IMR-90 (cell line): ENCODE measurements around the gene GAREM1.

Source experiments
- CHD1 ChIP-seq: IDR thresholded peaks from 2 replicates; pipeline ENCODE4 v1.6.1; 2012; ENCODE audit warnings: low read depth, low read length, improper control_type of control experiment
- FOS ChIP-seq: fragments of 150-350 bp; IDR thresholded peaks from 2 replicates; pipeline ENCODE4 v1.6.1; 2016; ENCODE audit warnings: low read depth, low read length
- MAZ ChIP-seq: IDR thresholded peaks from 2 replicates; pipeline ENCODE4 v1.6.1; 2012; ENCODE audit warnings: low read depth, mild to moderate bottlenecking, low read length, improper control_type of control experiment, moderate library complexity, borderline replicate concordance
- MXI1 ChIP-seq: IDR thresholded peaks from 2 replicates; pipeline ENCODE4 v1.6.1; 2012; ENCODE audit warnings: low read depth, mild to moderate bottlenecking, low read length, moderate library complexity, borderline replicate concordance
- RAD21 ChIP-seq: IDR thresholded peaks from 2 replicates; pipeline ENCODE4 v1.6.1; 2012; ENCODE audit warnings: low read length, improper control_type of control experiment
- TF ChIP-seq, protein P1 (sequence below): fragments of 150-350 bp; IDR thresholded peaks from 2 replicates; pipeline ENCODE4 v1.6.1; 2017; ENCODE audit warnings: mild to moderate bottlenecking, antibody characterized with exemption, low read length, low read depth
- TF ChIP-seq, protein P2 (sequence below): conservative IDR thresholded peaks from 2 replicates; pipeline ENCODE4 v1.5.1; 2012; ENCODE audit warnings: mild to moderate bottlenecking, low read depth, low read length, improper control_type of control experiment
- TF ChIP-seq, protein P3 (sequence below): fragments of 150-350 bp; IDR thresholded peaks from 2 replicates; pipeline ENCODE4 v1.6.1; 2016; ENCODE audit warnings: low read depth, mild to moderate bottlenecking, low read length, moderate library complexity, borderline replicate concordance

DNA sequence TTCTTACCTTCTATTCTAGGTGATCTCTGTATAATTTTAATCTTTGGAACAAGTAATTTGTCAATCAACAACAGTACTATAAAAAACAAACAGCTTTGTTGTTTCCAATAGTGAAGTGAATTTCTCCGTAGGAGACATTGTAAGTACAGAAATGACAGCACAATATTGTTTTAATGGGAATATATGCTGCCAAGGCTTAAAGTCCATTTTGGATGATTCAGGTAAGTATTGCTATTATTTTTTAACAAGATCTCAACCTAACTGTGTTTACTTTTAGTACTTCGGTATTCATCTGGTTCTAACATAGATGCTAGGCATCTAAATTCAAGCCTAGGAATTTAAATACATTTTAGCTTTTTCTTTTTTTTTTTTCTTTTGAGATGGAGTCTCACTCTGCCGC lies 175.1 kb downstream of the GAREM1 start:
- TF ChIP-seq, protein P1, sequence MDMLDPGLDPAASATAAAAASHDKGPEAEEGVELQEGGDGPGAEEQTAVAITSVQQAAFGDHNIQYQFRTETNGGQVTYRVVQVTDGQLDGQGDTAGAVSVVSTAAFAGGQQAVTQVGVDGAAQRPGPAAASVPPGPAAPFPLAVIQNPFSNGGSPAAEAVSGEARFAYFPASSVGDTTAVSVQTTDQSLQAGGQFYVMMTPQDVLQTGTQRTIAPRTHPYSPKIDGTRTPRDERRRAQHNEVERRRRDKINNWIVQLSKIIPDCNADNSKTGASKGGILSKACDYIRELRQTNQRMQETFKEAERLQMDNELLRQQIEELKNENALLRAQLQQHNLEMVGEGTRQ: no peak
- TF ChIP-seq RAD21 (no peak), MXI1 (no peak), CHD1 (no peak), MAZ (no peak), FOS (no peak)
- TF ChIP-seq, protein P2, sequence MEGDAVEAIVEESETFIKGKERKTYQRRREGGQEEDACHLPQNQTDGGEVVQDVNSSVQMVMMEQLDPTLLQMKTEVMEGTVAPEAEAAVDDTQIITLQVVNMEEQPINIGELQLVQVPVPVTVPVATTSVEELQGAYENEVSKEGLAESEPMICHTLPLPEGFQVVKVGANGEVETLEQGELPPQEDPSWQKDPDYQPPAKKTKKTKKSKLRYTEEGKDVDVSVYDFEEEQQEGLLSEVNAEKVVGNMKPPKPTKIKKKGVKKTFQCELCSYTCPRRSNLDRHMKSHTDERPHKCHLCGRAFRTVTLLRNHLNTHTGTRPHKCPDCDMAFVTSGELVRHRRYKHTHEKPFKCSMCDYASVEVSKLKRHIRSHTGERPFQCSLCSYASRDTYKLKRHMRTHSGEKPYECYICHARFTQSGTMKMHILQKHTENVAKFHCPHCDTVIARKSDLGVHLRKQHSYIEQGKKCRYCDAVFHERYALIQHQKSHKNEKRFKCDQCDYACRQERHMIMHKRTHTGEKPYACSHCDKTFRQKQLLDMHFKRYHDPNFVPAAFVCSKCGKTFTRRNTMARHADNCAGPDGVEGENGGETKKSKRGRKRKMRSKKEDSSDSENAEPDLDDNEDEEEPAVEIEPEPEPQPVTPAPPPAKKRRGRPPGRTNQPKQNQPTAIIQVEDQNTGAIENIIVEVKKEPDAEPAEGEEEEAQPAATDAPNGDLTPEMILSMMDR: no peak
- TF ChIP-seq, protein P3, sequence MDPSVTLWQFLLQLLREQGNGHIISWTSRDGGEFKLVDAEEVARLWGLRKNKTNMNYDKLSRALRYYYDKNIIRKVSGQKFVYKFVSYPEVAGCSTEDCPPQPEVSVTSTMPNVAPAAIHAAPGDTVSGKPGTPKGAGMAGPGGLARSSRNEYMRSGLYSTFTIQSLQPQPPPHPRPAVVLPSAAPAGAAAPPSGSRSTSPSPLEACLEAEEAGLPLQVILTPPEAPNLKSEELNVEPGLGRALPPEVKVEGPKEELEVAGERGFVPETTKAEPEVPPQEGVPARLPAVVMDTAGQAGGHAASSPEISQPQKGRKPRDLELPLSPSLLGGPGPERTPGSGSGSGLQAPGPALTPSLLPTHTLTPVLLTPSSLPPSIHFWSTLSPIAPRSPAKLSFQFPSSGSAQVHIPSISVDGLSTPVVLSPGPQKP: no peak
